ENCODE data around the gene LACC1. TPM values are rescaled to one million over a fixed set of nuclear protein-coding genes. Genes with fewer than 3 reads are reported as not detected.

Gene LACC1
- total RNA-seq, result 1 to 10 TPM; 3.7 to 3.8 TPM

DNA sequence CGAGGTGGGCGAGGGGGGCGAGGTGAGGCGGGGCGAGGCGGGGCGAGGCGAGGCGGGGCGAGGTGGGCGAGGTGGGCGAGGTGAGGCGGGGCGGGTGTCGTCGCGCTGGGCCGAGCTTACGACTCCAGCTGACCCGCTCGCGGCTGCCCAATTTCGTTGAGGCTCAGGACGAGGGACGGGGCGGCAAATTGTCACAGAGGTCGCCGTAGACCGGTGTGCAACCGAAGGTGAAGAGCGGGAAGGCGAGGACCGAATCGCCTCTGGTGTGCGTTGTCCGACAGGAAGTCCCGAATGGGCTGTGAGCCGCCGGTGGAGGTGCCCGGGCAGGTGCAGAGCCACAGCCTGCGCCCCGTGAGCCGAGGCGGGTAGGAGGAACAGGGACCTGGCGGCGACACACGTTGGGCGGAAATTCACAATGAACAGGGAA lies at the start of gene LACC1:
Gene LACC1, plus strand, starts transcription at position 150 of the 427 bp plus-strand sequence. CDS start 1,082 bp downstream, outside the sequence.
- POLR2A ChIA-PET, result interaction anchor here (1.1 kb wide), 1 partner anchor 1038 kb away, joined by 3 read pairs; no protein-coding TSS in a partner anchor
- CTCF ChIA-PET, result no interaction called here

GRCh38 chr13:43830497-43830881 lies 49.2 kb upstream of the LACC1 start:
- ChIA-PET CTCF (no interaction called here), POLR2A (no interaction called here)

DNA sequence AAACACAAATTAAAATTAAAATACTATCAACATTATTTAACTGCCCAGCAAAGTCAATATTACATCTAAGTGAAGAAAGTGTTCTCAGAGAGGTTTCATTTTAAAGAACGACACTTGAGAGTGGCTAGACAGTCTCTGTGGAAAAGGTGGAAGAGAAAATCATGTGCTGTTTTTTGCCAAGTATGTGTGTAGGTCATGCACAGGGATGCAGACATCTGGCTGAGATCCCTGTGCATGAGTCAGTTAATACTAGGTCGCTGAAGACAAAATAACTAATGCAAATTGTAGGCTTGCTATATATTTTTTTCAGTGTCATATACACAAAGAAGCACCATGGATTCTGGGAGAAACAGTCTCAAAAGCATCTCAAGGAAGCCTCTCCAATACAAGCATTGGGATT lies 48.6 kb upstream of the LACC1 start:
- CTCF ChIA-PET, result no interaction called here

GRCh38 chr13:43835701-43836100 lies 44.0 kb upstream of the LACC1 start:
- POLR2A ChIA-PET, result no interaction called here
- CTCF ChIA-PET, result no interaction called here

More for the DNA sequence above, 48.6 kb upstream of the LACC1 start:
- POLR2A ChIA-PET, result no interaction called here

DNA sequence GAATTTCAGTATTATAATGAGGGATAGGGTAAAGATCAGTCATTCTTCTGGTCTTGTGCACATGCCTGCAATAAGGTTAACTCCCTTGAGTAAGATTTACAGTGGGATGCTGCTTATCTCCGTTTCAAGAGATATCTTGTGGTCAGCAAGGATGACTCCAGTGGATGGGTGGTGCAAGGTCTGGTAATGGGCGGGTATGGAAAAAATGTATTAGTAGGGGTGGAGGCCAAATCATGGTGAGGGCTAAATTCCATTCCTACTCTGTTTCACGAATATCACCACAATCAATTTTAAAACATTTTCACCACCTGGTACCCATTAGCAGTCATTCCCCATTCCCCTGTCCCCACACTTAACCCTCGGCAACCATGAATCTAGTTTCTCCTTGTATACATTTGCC lies 40.8 kb upstream of the LACC1 start:
- ChIA-PET CTCF (no interaction called here), POLR2A (no interaction called here)

- CTCF ChIA-PET, result no interaction called here
Observed at GRCh38 chr13:43846496-43847158, 33.1 kb upstream of the LACC1 start.

DNA sequence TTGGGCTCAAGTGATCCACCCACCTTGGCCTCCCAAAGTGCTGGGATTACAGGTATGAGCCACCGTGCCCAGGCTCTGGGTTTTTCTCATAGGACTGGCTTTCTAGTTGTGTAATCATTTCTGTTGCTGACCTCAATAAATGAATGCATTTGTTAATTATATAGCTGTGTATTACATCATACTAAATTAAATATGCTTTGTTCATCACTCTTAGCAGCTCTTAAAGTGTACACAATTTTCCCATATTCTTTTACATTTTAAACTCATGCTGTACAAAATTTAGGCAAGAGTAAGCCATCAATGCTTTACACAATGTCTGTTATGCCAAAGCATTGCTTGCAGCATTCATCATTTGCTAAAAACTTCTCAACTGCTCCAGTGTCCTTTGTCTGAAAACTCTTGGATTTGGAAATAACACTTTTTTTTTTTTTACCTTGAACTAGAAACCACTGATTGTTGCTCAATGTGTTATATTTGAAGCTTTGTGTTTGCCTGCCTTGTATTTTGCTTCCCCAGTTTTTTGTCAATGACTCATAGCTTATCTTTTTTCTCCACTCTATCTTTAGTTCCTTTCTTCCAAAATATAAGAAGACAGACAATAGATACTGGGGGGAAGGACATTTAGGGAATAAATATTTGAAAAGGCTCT lies 31.6 kb upstream of the LACC1 start:
- CTCF ChIA-PET, result no interaction called here
- POLR2A ChIA-PET, result no interaction called here

More at GRCh38 chr13:43846496-43847158, 33.1 kb upstream of the LACC1 start:
- POLR2A ChIA-PET, result no interaction called here

DNA sequence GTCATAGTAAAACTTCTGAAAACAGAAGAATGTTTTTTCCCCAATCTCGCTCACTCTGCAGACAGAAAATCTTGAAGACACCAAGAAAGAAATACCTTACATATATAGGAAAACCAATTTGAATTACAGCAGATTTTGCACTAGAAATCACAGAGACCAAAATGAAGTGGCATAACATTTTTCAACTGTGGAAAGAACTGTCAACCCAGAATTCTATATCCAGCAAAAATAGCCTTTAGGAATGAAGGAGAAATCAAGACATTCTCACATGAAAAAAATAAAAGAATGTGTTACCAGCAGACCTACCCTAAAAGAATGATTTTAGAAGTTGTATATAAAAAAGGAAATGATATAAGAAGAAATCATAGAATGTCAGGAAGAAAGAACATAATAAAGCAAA lies 28.8 kb upstream of the LACC1 start:
- CTCF ChIA-PET, result no interaction called here
- POLR2A ChIA-PET, result no interaction called here

GRCh38 chr13:43852923-43853404 lies 26.7 kb upstream of the LACC1 start:
- CTCF ChIA-PET, result no interaction called here
- POLR2A ChIA-PET, result no interaction called here

GRCh38 chr13:43861863-43862262 lies 17.8 kb upstream of the LACC1 start:
- POLR2A ChIA-PET, result no interaction called here
- CTCF ChIA-PET, result no interaction called here

DNA sequence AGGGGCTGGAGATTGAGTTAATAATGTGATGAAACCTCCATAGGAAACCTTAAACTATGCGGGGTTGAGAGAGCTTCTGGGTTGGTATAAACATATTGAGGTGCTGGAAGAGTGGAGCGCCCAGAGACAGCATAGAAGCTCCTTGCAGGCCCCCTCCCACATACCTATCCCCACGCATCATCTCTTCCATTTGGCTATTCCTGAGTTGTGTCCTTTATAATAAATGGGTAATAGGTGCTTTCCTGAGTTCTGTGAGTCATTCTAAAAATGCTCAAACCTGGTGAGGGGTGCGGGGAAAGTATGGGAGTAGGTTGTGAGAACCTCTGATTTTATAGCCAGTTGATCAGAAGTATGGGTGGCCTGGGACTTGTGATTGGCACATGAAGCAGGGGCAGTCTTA lies 14.8 kb upstream of the LACC1 start:
- ChIA-PET POLR2A (no interaction called here), CTCF (interaction anchor here (0.6 kb wide), 1 partner anchor 28 kb away, joined by 3 read pairs; no protein-coding TSS in a partner anchor)

- CTCF ChIA-PET, result no interaction called here
- POLR2A ChIA-PET, result no interaction called here
Observed at GRCh38 chr13:43865892-43866291, 13.8 kb upstream of the LACC1 start.

GRCh38 chr13:43872181-43872580 lies 7.5 kb upstream of the LACC1 start:
- ChIA-PET POLR2A (no interaction called here), CTCF (interaction anchor here (0.6 kb wide), 1 partner anchor 1399 kb away, joined by 3 read pairs; no protein-coding TSS in a partner anchor)

DNA sequence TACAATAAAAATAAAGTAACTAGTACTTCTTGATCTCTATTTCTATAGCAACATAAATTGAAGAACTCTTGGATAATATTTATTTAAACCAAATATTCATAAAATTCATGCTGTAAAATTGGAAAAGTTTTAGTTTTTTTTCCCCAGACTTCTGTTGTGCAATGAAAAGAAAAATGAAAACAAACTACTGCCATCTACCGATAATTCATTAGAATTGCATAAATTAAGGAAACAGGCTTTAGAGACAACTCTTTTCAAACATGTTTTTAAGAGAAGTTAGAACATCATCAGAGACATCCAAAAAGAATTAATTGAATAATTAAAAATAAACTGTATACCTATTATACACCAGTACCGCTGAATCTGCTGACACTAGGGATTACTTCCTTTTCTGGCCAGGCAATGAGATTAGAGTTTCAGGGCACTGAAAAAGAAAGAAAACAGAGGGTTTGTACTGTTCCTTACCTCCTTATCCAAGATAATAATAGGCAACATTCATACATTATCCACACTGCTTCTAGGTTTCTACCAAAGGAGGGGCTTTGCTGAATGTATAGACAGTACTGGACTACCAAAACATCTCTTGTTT lies 5.1 kb upstream of the LACC1 start:
- ChIA-PET CTCF (no interaction called here), POLR2A (no interaction called here)

DNA sequence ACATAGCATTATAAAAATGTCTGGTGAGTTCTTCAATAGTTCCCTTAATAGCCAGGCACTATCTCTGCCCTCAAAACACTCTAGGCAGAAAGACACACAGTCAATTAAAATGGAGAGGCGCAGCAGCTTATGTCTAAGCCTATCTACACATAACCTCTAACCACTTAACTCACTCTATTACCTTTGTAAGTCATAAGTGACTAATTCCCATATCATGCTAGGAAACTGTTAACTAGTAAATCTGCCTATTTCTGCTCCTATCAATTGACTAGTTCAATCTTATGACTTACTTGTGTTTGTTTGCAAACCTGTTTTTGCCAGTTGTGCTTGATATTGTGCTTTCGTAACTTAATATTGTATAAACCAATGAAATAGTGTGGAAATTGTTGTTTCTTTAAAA lies 3.3 kb upstream of the LACC1 start:
- ChIA-PET CTCF (interaction anchor here (1.3 kb wide), 1 partner anchor 905 kb away, joined by 3 read pairs; no protein-coding TSS in a partner anchor), POLR2A (no interaction called here)

- ChIA-PET CTCF (no interaction called here), POLR2A (no interaction called here)
Observed at GRCh38 chr13:43877326-43877725, 2.4 kb upstream of the LACC1 start.

- ChIA-PET POLR2A (no interaction called here), CTCF (no interaction called here)
Observed at GRCh38 chr13:43877766-43878165, 1.9 kb upstream of the LACC1 start.

DNA sequence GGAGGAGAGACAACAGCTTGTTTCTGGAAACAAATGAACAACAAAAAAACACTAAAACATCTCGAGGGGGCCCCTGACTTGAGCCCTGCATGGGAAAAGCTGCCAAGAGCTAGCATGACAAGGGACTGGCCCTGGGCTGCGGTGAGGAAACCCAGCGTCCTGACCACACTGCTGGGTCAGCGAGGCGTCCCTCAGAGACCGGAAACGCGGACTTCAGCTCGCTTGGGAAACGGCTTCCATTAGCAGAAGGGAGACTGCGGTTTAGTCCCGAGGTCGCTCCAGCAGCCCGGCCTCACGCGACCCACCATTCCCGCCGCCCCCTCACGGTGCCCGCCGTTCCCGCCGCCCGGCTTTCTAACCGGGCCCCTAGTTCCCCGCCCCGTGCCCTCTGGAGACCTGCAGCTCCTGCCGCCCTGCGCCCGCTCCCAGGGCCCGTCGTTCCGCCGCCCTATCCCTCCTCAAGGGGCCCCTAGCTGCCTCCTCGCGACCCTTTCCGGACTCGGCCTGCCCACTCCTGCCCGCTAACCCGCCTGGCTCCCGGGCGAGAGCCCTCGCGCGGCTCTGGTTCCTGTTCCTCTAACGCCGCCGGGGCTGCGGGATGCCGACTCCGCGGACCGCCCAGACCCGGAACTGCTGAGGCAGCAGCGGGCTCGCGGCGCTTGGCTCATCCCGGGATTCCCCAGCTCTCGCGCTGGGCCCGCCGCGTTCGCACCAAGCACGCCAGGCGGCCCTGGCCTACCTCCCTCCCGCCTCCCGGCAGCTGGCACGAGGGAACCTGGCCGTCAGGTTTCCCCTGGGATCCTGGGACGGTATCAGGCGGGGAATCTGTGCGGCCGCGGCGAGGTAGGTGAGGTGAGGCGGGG lies 581 bp upstream of the LACC1 start, which contains the start of gene CCDC122:
Gene CCDC122, minus strand, starts transcription at position 849 of the 863 bp plus-strand sequence. CDS start 10,364 bp downstream, outside the sequence.
- ChIA-PET POLR2A (interaction anchor here (0.6 to 1.1 kb wide), 2 partner anchors 1038 to 1310 kb away, joined by 3 to 5 read pairs; no protein-coding TSS in a partner anchor), CTCF (no interaction called here)

DNA sequence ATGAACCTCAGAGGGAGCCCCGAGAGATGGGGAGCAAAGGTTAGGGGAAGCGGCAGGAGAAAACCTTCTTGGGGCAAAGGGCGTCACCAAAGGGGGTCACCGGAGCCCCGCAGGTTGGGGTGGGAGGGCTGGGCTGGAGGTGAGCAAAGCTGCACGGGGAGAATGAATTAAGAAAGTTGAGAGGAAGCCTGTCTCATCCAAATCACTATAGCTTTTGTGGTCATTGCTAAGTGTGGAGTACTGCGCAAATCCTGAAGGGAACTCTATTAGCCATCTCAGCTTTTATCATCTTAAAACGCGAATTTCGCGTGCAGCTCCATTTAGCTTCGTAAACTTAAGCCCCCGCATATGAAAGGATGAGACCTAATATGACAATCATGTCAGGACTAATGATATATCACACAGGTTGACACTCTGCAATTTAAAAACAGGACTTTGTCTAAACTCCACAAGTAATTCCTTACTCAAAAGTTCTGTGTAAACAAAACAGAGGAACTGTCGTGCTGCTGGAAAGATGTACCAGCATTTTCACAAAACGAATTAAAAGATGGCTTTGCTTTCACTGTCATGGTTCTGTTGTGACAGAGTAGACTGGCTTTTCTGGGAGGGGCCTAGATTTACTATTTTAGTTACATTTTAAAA lies 631 bp downstream of the LACC1 start:
- POLR2A ChIA-PET, result no interaction called here

GRCh38 chr13:43880926-43881325 lies 1.2 kb downstream of the LACC1 start:
- ChIA-PET CTCF (no interaction called here), POLR2A (no interaction called here)

More for the DNA sequence above, 631 bp downstream of the LACC1 start:
- CTCF ChIA-PET, result no interaction called here
